Measurements from ENCODE around the gene KCNH8. TPM values are rescaled to one million over a fixed set of nuclear protein-coding genes. Genes with fewer than 3 reads are reported as not detected.

Gene KCNH8
- total RNA-seq, 2 experiments from 2014 or later = not detected

DNA sequence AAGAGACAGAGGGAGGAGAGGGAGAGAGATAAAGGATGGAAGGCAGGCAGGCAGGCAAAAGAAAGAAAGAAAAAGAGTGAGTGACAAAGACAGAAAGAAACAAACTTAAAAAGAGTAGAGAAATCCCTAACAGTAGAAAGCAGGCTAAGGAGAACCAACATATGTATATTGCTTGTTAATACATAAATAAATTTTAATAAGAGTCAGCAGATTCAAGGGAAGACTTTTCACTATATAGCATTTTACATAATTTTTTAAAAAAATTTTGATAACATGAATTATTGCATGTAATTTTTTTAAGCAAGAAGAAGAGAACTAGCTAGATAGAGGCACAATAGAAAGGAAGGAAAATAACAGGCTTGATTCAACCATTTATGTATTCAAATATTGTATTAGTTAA is 291.6 kb downstream of the KCNH8 start:
- Mint-ChIP-seq H3K36me3 (ENCODE audit: low read depth) (no peaks in the 10 kb centered on the region), H3K9me3 (no peaks in the 10 kb centered on the region), H3K4me1 (no peaks in the 10 kb centered on the region), H3K27me3 (no peaks in the 10 kb centered on the region), H3K27ac (no peak overlapping the region), H3K4me3 (no peak overlapping the region)
- no peak for DNase-seq
- POLR2A ChIA-PET = no interaction called here
- CTCF ChIA-PET = no interaction called here

DNA sequence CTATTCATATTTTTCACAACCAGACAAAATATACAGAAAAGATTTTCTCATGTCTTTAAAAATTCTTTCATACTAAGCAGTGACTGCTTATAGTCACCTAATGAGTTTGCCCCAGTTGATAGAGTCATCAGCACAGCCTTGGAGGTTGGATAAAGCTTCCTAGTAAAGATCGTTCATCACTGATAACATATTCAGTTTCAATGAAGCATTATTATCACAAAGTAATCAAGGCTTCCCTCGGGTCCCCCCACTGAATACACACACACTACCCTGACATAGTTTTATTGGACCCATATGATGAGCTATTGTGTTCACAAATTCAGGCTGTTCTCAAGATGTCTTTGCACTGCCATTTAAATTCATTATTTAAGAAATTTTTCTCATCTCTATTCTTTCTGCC is 297.8 kb downstream of the KCNH8 start:
- ChIA-PET POLR2A (interaction anchor here (0.6 kb wide), 1 partner anchor 340 kb away, joined by 3 read pairs; no protein-coding TSS in a partner anchor), CTCF (no interaction called here)
- H3K36me3 Mint-ChIP-seq (ENCODE audit: low read depth) = no peaks in the 10 kb centered on the region
- H3K27ac Mint-ChIP-seq = peak overlapping the region; percentile 58
- H3K9me3 Mint-ChIP-seq = peaks cover 3% of the 10 kb centered on the region
- H3K4me3 Mint-ChIP-seq = no peak overlapping the region
- peaks cover 8% of the 10 kb centered on the region for H3K4me1 Mint-ChIP-seq
- no peak for DNase-seq
- H3K27me3 Mint-ChIP-seq = no peaks in the 10 kb centered on the region

DNA sequence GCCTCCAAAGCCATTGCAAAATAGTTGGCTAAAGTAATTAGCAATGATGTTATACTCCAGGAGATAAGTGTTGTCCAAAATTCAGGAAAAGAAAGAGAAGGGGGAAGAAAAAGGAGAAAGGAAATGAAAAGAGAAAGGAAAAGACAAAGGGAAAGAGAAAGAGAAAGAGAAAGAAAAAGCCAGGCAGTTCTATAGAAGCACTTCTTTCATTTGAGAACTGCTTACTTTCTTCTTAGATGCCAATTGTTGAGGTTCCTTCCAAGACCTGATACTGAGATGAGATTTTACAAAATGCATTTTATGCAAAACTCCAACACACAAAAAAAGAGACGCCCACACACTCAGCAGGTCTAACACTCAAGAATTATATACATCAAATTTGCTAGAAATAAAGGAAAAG is 298.4 kb downstream of the KCNH8 start:
- CTCF ChIA-PET = no interaction called here
- no peaks in the 10 kb centered on the region for H3K36me3 Mint-ChIP-seq (ENCODE audit: low read depth)
- H3K27me3 Mint-ChIP-seq = no peaks in the 10 kb centered on the region
- POLR2A ChIA-PET = interaction anchor here (0.6 kb wide), 1 partner anchor 340 kb away, joined by 3 read pairs; no protein-coding TSS in a partner anchor
- H3K9me3 Mint-ChIP-seq = peaks cover 3% of the 10 kb centered on the region
- peak overlapping the region; percentile 58 for H3K27ac Mint-ChIP-seq
- peaks cover 8% of the 10 kb centered on the region for H3K4me1 Mint-ChIP-seq
- no peak overlapping the region for H3K4me3 Mint-ChIP-seq
- DNase-seq = no peak

DNA sequence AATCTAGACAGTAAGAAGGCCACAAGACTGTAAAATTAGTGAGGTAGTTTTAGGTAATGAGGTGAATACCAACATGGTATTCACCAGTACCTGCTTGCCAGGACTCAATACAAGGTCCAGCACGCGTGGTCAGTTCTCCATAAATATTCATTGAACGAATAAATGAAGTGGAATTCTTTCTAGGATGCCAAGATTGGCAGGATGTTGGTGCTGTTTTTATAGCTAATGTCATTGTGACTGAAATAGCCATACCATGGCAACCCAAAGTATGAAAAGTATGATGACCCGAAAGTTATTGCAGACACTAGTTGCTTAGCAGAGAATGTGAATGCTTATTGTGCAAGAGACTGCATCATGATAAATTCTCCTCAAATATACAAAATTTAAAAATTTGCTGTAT is 307.2 kb downstream of the KCNH8 start:
- Mint-ChIP-seq H3K9me3 (no peaks in the 10 kb centered on the region), H3K27me3 (no peaks in the 10 kb centered on the region), H3K36me3 (ENCODE audit: low read depth) (no peaks in the 10 kb centered on the region), H3K4me3 (no peak overlapping the region), H3K4me1 (no peaks in the 10 kb centered on the region), H3K27ac (no peak overlapping the region)
- CTCF ChIA-PET = no interaction called here
- DNase-seq = no peak
- POLR2A ChIA-PET = no interaction called here

DNA sequence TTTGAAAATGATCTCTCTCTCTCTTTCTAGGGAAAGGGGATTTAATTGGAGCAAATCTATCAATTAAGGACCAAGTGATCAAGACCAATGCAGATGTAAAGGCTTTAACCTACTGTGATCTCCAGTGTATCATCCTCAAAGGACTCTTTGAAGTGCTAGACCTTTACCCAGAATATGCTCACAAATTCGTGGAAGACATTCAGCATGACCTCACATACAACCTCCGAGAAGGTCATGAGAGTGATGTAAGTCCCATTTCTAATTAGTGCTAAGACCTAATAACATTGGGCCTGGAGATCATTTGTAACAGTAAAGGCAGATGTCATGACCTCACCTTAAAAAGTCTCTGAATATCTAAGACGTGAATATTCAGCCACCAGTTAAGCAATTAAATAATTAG is 308.4 kb downstream of the KCNH8 start:
- no peak for DNase-seq
- H3K27ac Mint-ChIP-seq = no peak overlapping the region
- no peaks in the 10 kb centered on the region for H3K27me3 Mint-ChIP-seq
- H3K36me3 Mint-ChIP-seq (ENCODE audit: low read depth) = no peaks in the 10 kb centered on the region
- ChIA-PET CTCF (no interaction called here), POLR2A (no interaction called here)
- no peak overlapping the region for H3K4me3 Mint-ChIP-seq
- H3K4me1 Mint-ChIP-seq = no peaks in the 10 kb centered on the region
- H3K9me3 Mint-ChIP-seq = no peaks in the 10 kb centered on the region

DNA sequence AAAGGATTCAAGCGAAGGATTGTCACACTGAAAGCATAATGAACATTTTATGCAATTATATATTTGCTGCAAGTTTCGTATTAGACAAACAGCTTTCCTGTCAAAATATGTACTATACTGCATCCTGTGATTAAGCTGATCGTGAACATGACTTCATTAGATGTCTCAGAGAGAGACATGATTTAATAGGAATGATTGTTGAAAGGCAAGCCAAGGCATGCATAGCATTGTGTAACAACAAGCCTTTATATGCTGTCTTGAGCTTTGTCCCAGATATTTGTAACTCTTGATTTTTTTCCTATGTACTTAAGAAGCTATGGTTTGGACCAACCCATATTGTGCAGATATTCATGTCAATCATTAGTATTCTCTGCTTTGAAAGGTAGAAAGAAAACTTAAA is 309.1 kb downstream of the KCNH8 start:
- Mint-ChIP-seq H3K36me3 (ENCODE audit: low read depth) (no peaks in the 10 kb centered on the region), H3K9me3 (no peaks in the 10 kb centered on the region), H3K27me3 (no peaks in the 10 kb centered on the region), H3K4me1 (no peaks in the 10 kb centered on the region), H3K27ac (no peak overlapping the region), H3K4me3 (no peak overlapping the region)
- no peak for DNase-seq
- CTCF ChIA-PET = no interaction called here
- POLR2A ChIA-PET = no interaction called here

DNA sequence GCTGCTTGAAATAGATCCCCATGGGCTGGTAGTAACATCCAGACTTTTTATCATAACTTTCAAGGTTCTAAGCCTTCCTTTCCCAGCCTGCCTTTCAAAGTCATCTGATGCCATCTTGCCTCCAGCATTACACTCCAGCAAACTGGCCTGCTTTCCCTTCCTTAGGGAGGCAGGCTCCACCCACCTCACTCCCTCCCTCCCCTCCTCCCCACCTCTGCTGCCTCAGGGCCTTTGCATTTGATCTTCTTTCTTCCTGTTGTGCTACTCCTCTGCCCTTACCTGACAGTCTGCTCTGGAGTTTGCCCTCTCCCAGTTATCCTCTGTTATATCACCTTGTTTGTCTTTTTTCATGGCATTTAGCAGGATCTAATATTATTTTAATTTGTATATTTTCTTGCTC is 319.5 kb downstream of the KCNH8 start:
- no peaks in the 10 kb centered on the region for H3K36me3 Mint-ChIP-seq (ENCODE audit: low read depth)
- ChIA-PET CTCF (no interaction called here), POLR2A (no interaction called here)
- no peaks in the 10 kb centered on the region for H3K9me3 Mint-ChIP-seq
- no peaks in the 10 kb centered on the region for H3K27me3 Mint-ChIP-seq
- H3K27ac Mint-ChIP-seq = no peak overlapping the region
- DNase-seq = no peak
- no peaks in the 10 kb centered on the region for H3K4me1 Mint-ChIP-seq
- no peak overlapping the region for H3K4me3 Mint-ChIP-seq

DNA sequence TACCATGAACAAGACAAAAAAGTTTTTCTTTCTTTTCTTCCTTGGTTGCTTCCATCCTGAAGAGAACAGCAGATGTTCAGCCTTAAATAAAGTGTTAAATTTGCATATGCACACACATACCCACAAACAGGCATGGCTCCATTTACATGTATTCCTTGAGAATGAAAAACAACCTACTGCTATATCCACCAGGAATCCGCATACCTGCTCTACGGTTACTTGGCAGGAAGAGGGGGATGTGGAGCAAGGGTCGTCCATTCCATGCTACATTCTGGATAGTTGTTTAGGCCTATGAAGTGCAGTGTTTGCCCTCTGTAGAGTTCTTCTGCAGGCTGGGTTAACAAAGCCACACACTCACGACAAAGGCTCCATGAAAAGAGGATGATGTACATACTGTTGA is 322.8 kb downstream of the KCNH8 start:
- no peak for DNase-seq
- H3K27ac Mint-ChIP-seq = no peak overlapping the region
- no peak overlapping the region for H3K4me3 Mint-ChIP-seq
- no peaks in the 10 kb centered on the region for H3K4me1 Mint-ChIP-seq
- no peaks in the 10 kb centered on the region for H3K9me3 Mint-ChIP-seq
- H3K27me3 Mint-ChIP-seq = no peaks in the 10 kb centered on the region
- CTCF ChIA-PET = no interaction called here
- POLR2A ChIA-PET = no interaction called here
- H3K36me3 Mint-ChIP-seq (ENCODE audit: low read depth) = no peaks in the 10 kb centered on the region

DNA sequence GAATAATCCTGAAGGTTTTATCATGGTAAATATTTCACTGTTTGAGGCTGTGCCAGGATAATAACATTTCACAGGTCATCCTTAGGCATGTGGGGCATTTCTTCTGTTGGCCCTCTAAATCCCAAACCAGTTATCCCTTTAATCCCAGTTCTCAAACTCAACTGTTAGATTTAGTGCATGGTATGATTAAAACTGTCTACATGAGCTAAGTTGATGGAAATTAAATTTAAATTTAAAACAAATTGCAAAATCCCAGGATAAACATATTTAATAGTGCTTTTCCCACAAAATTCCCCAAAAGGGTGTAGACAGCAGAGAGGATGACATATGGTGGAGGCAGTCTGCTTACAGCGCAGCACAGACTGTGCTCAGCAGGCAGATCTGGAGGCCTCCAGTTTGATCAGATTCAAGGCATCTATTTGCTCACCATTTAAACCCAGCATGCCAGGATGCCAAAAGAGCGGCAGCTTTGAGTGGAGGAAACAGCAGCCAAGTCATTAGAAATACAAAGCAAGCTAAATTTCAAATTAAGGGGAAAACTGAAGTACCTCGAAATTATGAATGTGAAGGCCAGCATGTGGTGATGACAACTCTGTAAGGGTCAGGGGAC is 325.8 kb downstream of the KCNH8 start:
- no peak overlapping the region for H3K27ac Mint-ChIP-seq
- ChIA-PET CTCF (no interaction called here), POLR2A (no interaction called here)
- no peaks in the 10 kb centered on the region for H3K4me1 Mint-ChIP-seq
- H3K4me3 Mint-ChIP-seq = no peak overlapping the region
- no peaks in the 10 kb centered on the region for H3K36me3 Mint-ChIP-seq (ENCODE audit: low read depth)
- no peaks in the 10 kb centered on the region for H3K27me3 Mint-ChIP-seq
- no peaks in the 10 kb centered on the region for H3K9me3 Mint-ChIP-seq
- no peak for DNase-seq

DNA sequence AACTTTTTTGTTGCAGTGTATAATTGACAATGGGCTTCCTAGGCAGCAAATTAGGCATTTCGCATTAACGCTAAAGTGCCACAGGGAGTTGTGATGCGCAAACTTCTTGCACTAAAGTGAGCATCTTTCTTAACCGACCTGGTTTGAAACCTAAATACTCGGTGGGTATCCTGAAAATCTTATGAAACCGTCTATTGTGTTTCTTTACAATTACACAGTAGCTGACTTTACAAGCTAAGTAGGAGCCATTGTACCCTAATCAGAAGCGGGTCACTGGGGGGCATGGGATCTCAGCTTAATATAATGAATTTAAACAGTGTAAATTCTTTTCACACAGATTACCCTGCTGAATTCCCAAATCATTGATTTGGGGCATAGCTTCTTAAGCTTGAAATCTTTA is 328.0 kb downstream of the KCNH8 start:
- ChIA-PET CTCF (no interaction called here), POLR2A (no interaction called here)
- DNase-seq = no peak
- no peaks in the 10 kb centered on the region for H3K27me3 Mint-ChIP-seq
- no peaks in the 10 kb centered on the region for H3K9me3 Mint-ChIP-seq
- no peak overlapping the region for H3K4me3 Mint-ChIP-seq
- H3K27ac Mint-ChIP-seq = no peak overlapping the region
- H3K36me3 Mint-ChIP-seq (ENCODE audit: low read depth) = no peaks in the 10 kb centered on the region
- H3K4me1 Mint-ChIP-seq = no peaks in the 10 kb centered on the region

DNA sequence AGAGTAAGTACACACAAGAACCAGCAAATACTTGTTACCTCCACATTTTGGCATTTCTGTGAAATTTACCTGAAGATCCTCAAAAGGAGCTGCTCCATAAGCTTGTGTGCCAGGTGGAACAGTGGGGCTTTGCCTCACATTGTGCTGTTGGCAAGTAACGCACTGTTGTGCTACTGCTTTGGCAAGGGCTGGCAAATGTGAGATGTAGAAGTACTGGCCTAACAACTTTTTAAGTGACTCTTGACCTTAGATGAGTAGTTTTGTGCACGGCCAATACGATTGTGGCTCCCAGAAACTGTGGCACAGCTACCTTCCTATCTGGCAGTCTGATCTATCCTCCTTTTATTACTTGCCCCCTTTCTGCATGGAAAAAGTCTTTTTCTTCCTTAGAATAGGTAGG is 337.0 kb downstream of the KCNH8 start:
- no peaks in the 10 kb centered on the region for H3K27me3 Mint-ChIP-seq
- ChIA-PET CTCF (interaction anchor here (0.5 kb wide), 1 partner anchor 10 kb away, joined by 3 read pairs; no protein-coding TSS in a partner anchor), POLR2A (no interaction called here)
- no peaks in the 10 kb centered on the region for H3K36me3 Mint-ChIP-seq (ENCODE audit: low read depth)
- no peak overlapping the region for H3K4me3 Mint-ChIP-seq
- no peak overlapping the region for H3K27ac Mint-ChIP-seq
- no peaks in the 10 kb centered on the region for H3K9me3 Mint-ChIP-seq
- no peak for DNase-seq
- no peaks in the 10 kb centered on the region for H3K4me1 Mint-ChIP-seq

DNA sequence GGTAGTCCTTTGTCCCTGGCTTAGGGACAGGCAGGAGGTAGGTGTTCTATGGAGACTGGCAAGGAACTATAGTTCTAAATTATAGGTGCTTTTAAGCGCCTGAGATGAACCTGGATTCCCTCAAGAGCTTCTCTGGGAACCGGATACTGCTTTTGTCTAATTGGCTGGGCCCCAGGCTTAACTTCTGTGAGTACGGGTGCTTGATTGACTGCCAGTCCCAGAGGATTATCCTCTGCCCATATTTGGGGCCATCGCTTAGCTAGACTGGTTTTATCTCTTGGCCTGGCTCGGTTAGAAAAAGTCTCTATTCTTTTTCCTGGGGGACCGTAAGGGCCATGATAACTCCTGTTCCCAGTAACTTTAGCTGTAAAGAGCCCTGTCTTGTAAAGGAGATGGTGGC is 339.1 kb downstream of the KCNH8 start:
- Mint-ChIP-seq H3K4me3 (no peak overlapping the region), H3K27ac (no peak overlapping the region), H3K4me1 (no peaks in the 10 kb centered on the region), H3K36me3 (ENCODE audit: low read depth) (no peaks in the 10 kb centered on the region), H3K27me3 (no peaks in the 10 kb centered on the region), H3K9me3 (no peaks in the 10 kb centered on the region)
- CTCF ChIA-PET = no interaction called here
- DNase-seq = no peak
- POLR2A ChIA-PET = no interaction called here

DNA sequence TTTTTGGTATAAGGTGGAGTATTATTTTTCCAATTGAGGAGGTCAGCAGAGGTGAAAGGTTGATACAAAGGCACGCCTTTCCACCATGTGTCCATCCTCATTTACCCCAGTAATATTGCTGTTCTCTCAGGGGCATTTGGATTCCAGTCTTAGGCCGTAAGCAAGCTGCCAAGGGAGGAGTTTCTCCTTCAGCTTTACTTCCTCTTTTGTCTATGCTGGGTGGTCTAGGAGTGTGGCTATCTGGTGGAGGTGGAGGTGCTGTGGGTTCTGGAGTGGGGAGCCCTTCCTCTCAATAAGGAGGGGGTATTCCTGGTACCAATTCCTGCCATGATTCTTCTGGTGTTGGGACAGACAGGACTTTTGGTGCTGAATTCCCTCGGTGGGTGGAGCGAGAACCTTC is 340.6 kb downstream of the KCNH8 start:
- CTCF ChIA-PET = no interaction called here

DNA sequence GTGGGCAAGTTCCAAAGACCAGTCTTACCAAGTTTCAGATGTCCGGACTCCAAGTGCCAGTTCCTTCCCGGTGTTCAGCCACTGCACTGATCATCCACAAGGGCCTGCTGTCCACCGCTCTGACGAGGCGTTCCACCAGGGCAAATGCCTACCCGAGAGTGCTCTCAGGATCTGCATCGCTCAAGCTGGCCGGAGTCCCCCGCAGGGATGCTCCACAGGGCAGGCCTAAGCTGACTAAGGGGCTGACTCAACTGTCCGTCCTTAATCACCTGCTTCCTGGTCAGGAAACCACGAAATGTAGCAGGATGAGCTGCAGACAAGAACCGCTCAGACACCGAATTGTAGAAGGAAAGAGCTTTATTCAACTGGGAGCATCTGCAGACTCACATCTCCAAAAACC is 341.6 kb downstream of the KCNH8 start:
- no peaks in the 10 kb centered on the region for H3K4me1 Mint-ChIP-seq
- H3K36me3 Mint-ChIP-seq (ENCODE audit: low read depth) = no peaks in the 10 kb centered on the region
- CTCF ChIA-PET = no interaction called here
- POLR2A ChIA-PET = no interaction called here
- no peaks in the 10 kb centered on the region for H3K9me3 Mint-ChIP-seq
- H3K27ac Mint-ChIP-seq = no peak overlapping the region
- DNase-seq = no peak
- no peak overlapping the region for H3K4me3 Mint-ChIP-seq
- no peaks in the 10 kb centered on the region for H3K27me3 Mint-ChIP-seq

More for the DNA sequence above, 340.6 kb downstream of the KCNH8 start:
- no peaks in the 10 kb centered on the region for H3K27me3 Mint-ChIP-seq
- DNase-seq = no peak
- no peaks in the 10 kb centered on the region for H3K4me1 Mint-ChIP-seq
- POLR2A ChIA-PET = no interaction called here
- no peaks in the 10 kb centered on the region for H3K36me3 Mint-ChIP-seq (ENCODE audit: low read depth)
- no peaks in the 10 kb centered on the region for H3K9me3 Mint-ChIP-seq
- no peak overlapping the region for H3K4me3 Mint-ChIP-seq
- no peak overlapping the region for H3K27ac Mint-ChIP-seq
